Natural killer cell (primary cell): ENCODE measurements around the gene MYO1E. TPM values are rescaled to one million over a fixed set of nuclear protein-coding genes. Genes with fewer than 3 reads are reported as not detected.
"Not testable (repeated sequence)": the region's sequence is repeated elsewhere in the genome, so short reads cannot be mapped to it uniquely, and the experiment has no call there.

Experiments
- ATAC-seq, 3 donors: fragments of 150-1000 bp in 2 of 3; fragments of 200-7000 bp in 1 of 3; cut with Tn5 transposase; 1 replicate in 1 of 3; 2 replicates in 2 of 3; pipeline ENCODE4 v1.10.0; 2021; ENCODE audit warnings: mild to moderate bottlenecking in 2 of 3, moderate library complexity in 2 of 3
- DNase-seq, 2 donors: peaks; one replicate each; pipeline versions ENCODE4 v3.0.0 to v3.0.0-alpha.2; 2013 to 2021; ENCODE audit warnings: mixed read lengths in 1 of 2
- H3K27ac ChIP-seq: one replicate; pipeline ENCODE4 v1.5.1; 2013; ENCODE audit warnings: mild to moderate bottlenecking, low read length
- H3K27me3 ChIP-seq: one replicate; pipeline ENCODE4 v1.6.1; 2013; ENCODE audit warnings: low read length; ENCODE audit not compliant: control insufficient read depth, insufficient read depth
- H3K36me3 ChIP-seq: one replicate; pipeline ENCODE4 v1.6.1; 2013; ENCODE audit warnings: low read length; ENCODE audit not compliant: control insufficient read depth, insufficient read depth
- H3K4me1 ChIP-seq: one replicate; pipeline ENCODE4 v1.6.1; 2013; ENCODE audit warnings: low read length; ENCODE audit not compliant: control insufficient read depth, insufficient read depth
- H3K4me3 ChIP-seq: one replicate; pipeline ENCODE4 v1.5.1; 2013; ENCODE audit warnings: low read length
- H3K9me3 ChIP-seq: one replicate; pipeline ENCODE4 v1.6.1; 2013; ENCODE audit warnings: low read length; ENCODE audit not compliant: control insufficient read depth, insufficient read depth
- H3K27ac Mint-ChIP-seq, 2 donors: one replicate each; pipeline ENCODE4 v1.8.0; 2022; ENCODE audit warnings: mild to moderate bottlenecking in 2 of 2, mixed read lengths in 2 of 2, moderate library complexity in 1 of 2
- H3K27me3 Mint-ChIP-seq, 2 donors: one replicate each; pipeline ENCODE4 v1.8.0; 2022; ENCODE audit warnings: low read depth in 2 of 2, mixed read lengths in 2 of 2
- H3K36me3 Mint-ChIP-seq: one replicate; pipeline ENCODE4 v1.8.0; 2022; ENCODE audit warnings: mixed read lengths
- H3K4me1 Mint-ChIP-seq, 2 donors: one replicate each; pipeline ENCODE4 v1.8.0; 2022; ENCODE audit warnings: mixed read lengths in 2 of 2
- H3K4me3 Mint-ChIP-seq: one replicate; pipeline ENCODE4 v1.8.0; 2022; ENCODE audit warnings: mild to moderate bottlenecking, moderate library complexity, mixed read lengths
- H3K9me3 Mint-ChIP-seq, 2 donors: one replicate each; pipeline ENCODE4 v1.8.0; 2022; ENCODE audit warnings: mixed read lengths in 2 of 2
- WGBS: methylation state at CpG from one replicate; pipeline ENCODE4 v1.1.7; 2013; ENCODE audit warnings: missing lambda C conversion rate; ENCODE audit not compliant: insufficient coverage; 5-methylcytosine and 5-hydroxymethylcytosine counted together
- intact Hi-C: fragments of 100-400 bp; cut with micrococcal nuclease; formaldehyde crosslinking; loops from one replicate; pipeline ENCODE4 v1.14.2; 2022
- total RNA-seq, 4 donors: library from RNA; stranded (reverse); fragments of 120-200 nt in 1 of 4; gene quantifications; one replicate each; pipeline versions ENCODE4 v1.2.3 to v1.2.4, GENCODE V29; 2013 to 2022
- TF ChIP-seq, protein P1 (sequence below): fragments of 200-600 bp; IDR thresholded peaks from one replicate; pipeline ENCODE4 v1.8.0; 2022; ENCODE audit warnings: antibody characterized with exemption

MYO1E gene
- total RNA-seq, 3 donors from 2014 or later (not counting 1 experiment from before 2014, with no cell fraction given), result 16.1 to 39.4 (median 22.7) TPM

DNA sequence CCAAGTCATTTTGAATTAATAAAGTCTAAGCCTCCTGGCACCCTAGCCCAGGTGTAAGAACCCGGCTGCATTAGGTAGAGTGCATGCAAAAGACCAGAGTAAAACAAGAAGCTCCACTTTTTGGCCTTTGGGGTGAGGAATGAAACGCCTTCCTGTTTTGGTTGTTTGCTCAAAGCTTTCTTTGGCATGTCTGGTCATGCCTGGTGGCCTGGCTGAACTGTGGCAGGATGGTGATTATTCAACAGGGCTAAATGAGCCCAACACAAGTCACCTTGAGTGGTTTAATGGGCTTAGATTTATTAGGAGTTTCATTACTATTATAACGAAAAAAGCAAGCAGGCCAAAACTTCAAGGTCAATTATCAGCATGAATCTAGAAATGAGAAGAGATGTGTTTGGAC, 206.9 kb downstream of the MYO1E start:
- no peaks in the 10 kb centered on the region for H3K27me3 ChIP-seq
- no peaks in the 10 kb centered on the region for H3K9me3 ChIP-seq
- ATAC-seq, result no peak
- H3K4me1 ChIP-seq, result peaks cover 10% of the 10 kb centered on the region
- Mint-ChIP-seq H3K9me3 (no peaks in the 10 kb centered on the region), H3K4me1 (peaks cover 15 to 16% of the 10 kb centered on the region in 2 donors), H3K27me3 (no peaks in the 10 kb centered on the region), H3K27ac (no peak overlapping the region), H3K36me3 (no peaks in the 10 kb centered on the region), H3K4me3 (no peak overlapping the region)
- no peak for DNase-seq
- intact Hi-C loops, result no loop called here
- no peaks in the 10 kb centered on the region for H3K36me3 ChIP-seq
- 72% methylated on average over 2 of the region's 3 CpGs for WGBS
- no peak overlapping the region for H3K4me3 ChIP-seq
- H3K27ac ChIP-seq, result no peak overlapping the region
- TF ChIP-seq, protein P1, sequence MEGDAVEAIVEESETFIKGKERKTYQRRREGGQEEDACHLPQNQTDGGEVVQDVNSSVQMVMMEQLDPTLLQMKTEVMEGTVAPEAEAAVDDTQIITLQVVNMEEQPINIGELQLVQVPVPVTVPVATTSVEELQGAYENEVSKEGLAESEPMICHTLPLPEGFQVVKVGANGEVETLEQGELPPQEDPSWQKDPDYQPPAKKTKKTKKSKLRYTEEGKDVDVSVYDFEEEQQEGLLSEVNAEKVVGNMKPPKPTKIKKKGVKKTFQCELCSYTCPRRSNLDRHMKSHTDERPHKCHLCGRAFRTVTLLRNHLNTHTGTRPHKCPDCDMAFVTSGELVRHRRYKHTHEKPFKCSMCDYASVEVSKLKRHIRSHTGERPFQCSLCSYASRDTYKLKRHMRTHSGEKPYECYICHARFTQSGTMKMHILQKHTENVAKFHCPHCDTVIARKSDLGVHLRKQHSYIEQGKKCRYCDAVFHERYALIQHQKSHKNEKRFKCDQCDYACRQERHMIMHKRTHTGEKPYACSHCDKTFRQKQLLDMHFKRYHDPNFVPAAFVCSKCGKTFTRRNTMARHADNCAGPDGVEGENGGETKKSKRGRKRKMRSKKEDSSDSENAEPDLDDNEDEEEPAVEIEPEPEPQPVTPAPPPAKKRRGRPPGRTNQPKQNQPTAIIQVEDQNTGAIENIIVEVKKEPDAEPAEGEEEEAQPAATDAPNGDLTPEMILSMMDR, result no peak

GRCh38 chr15:59162080-59162479, 210.6 kb downstream of the MYO1E start:
- not testable (repeated sequence) for ATAC-seq, H3K4me3 Mint-ChIP-seq, DNase-seq, H3K9me3 Mint-ChIP-seq, H3K27ac Mint-ChIP-seq, H3K4me3 ChIP-seq, H3K27me3 Mint-ChIP-seq, H3K9me3 ChIP-seq, H3K27ac ChIP-seq, H3K27me3 ChIP-seq, H3K36me3 Mint-ChIP-seq, H3K36me3 ChIP-seq, H3K4me1 Mint-ChIP-seq, H3K4me1 ChIP-seq
- 100% methylated on average over 6 of the region's 8 CpGs for WGBS
- intact Hi-C loops, result loop anchor here (5.0 kb wide), 1 partner anchor 330 kb away; no protein-coding TSS in a partner anchor

DNA sequence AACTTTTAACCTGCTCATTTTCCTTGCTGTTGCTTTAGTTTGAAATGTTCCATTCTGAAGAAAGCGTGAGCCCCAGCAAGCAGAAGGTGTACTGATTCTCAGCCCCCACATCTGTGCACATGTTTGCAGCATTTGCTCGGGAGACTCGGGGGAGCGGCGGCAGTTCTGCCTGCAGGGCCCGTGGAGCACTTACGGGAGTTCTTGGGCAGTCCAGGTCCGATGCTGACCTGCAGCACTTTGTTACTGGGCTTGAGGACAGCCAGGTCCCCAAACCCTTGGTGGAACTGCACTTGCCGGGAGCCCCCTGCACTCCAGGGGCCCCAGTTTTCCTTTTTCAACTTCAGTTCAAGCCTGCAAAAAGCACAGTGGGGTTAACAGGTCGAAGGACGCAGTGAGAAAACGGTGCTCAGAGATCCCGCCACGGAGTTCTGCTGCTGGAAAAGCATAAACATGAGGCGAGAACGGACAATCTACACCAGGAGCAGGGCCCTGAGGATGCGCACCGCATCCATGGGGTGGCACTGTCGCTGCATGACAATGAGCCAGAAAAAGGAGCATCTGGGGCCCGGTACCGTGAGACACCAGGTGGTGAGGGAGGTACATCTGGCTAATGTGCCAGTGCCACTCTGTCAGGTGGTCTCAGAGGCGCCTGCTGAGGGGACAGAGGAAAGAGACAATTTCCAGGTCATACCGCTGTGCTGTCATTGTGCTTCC, 211.6 kb downstream of the MYO1E start:
- TF ChIP-seq, protein P1, result peak; percentile 24
- H3K9me3 ChIP-seq, result no peaks in the 10 kb centered on the region
- intact Hi-C loops, result loop anchor here (5.0 kb wide), 1 partner anchor 331 kb away; no protein-coding TSS in a partner anchor
- no peak overlapping the region for H3K27ac Mint-ChIP-seq
- H3K27me3 Mint-ChIP-seq, result no peaks in the 10 kb centered on the region
- no peaks in the 10 kb centered on the region for H3K27me3 ChIP-seq
- no peaks in the 10 kb centered on the region for H3K36me3 ChIP-seq
- H3K27ac ChIP-seq, result no peak overlapping the region
- 93% methylated on average over 23 of the region's 23 CpGs for WGBS
- H3K4me1 ChIP-seq, result no peaks in the 10 kb centered on the region
- H3K36me3 Mint-ChIP-seq, result no peaks in the 10 kb centered on the region
- DNase-seq, result peak in 1 of 2 donors; percentile 38
- H3K9me3 Mint-ChIP-seq, result no peaks in the 10 kb centered on the region
- peak in 1 of 3 donors; percentile 47 for ATAC-seq
- no peaks in the 10 kb centered on the region for H3K4me1 Mint-ChIP-seq
- H3K4me3 ChIP-seq, result no peak overlapping the region
- H3K4me3 Mint-ChIP-seq, result no peak overlapping the region

- DNase-seq (no peak), ATAC-seq (no peak)
- intact Hi-C loops, result no loop called here
- Histone ChIP-seq H3K9me3 (no peaks in the 10 kb centered on the region), H3K36me3 (no peaks in the 10 kb centered on the region), H3K4me1 (no peaks in the 10 kb centered on the region), H3K4me3 (no peak overlapping the region), H3K27me3 (no peaks in the 10 kb centered on the region), H3K27ac (no peak overlapping the region)
- H3K36me3 Mint-ChIP-seq, result no peaks in the 10 kb centered on the region
- no peaks in the 10 kb centered on the region for H3K9me3 Mint-ChIP-seq
- no peak overlapping the region for H3K4me3 Mint-ChIP-seq
- 91% methylated on average over 9 of the region's 9 CpGs for WGBS
- no peak overlapping the region for H3K27ac Mint-ChIP-seq
- TF ChIP-seq, protein P1, result no peak
- no peaks in the 10 kb centered on the region for H3K27me3 Mint-ChIP-seq
- no peaks in the 10 kb centered on the region for H3K4me1 Mint-ChIP-seq
Measured at GRCh38 chr15:59159210-59159609, 213.5 kb downstream of the MYO1E start.
